Dermis microvascular lymphatic vessel endothelial cell (primary cell): Measurements from ENCODE around the gene POTEH. TPM values are rescaled to one million over a fixed set of nuclear protein-coding genes. Genes with fewer than 3 reads are reported as not detected.
"Not testable (repeated sequence)": the region's sequence is repeated elsewhere in the genome, so short reads cannot be mapped to it uniquely, and the experiment has no call there.

Experiments
- DNase-seq, 2 donors: peaks; one replicate each; pipeline versions ENCODE4 v3.0.0 to v3.0.0-alpha.2; 2010; ENCODE audit warnings: low read depth in 2 of 2
- total RNA-seq: library from RNA; depleted of rRNA; stranded (reverse); fragments of >200 nt; gene quantifications from 2 replicates; pipeline ENCODE4 v1.2.1, GENCODE V29; 2014

Gene POTEH
- total RNA-seq = not detected in 2 replicates

DNA sequence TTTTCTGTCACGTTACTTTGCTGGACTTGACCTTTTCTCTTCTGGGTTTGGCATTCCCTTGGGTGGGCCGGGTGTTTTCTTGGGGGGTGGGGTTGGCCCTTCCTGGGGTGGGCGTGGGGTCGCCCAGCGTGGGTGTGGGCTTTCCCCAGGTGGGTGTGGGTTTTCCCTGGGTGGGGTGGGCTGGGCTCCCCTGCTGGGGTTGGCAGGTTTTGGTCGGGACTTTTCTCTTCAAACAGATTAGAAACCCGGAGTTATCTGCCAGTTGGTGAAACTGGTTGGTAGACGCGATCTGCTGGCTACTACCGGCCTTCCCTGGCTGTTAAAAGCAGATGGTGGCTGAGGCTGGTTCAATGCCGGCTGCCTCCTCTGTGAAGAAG is at the start of gene POTEH:
TSS of gene POTEH (plus strand) at position 278 of the 377 bp plus-strand sequence. CDS start at position 330, 52 bp downstream.
- DNase-seq = not testable (repeated sequence)

- DNase-seq = not testable (repeated sequence)
Measured at GRCh38 chr22:15642288-15642861, 47.5 kb upstream of the POTEH start.

DNA sequence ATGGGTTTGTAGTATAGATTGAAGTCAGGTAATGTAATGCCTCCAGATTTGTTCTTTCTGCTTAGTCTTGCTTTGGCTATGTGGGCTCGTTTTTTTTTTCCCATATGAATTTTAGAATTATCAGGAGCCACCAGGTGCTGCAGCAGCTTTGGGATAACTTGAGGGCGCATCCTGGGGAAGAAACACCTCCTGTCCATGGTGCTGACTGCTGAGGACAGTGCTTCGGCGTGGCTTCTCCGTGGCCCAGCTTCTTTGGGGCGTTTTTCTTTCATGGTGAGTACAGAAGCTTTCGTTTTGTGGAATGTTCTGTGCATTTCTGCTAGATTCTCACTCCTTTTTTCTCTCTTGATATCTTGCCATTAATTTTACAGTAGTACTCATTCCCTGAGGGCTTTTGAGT is 37.9 kb upstream of the POTEH start:
- DNase-seq = not testable (repeated sequence)

- DNase-seq = not testable (repeated sequence)
Measured at GRCh38 chr22:15652738-15653137, 37.1 kb upstream of the POTEH start.

GRCh38 chr22:15653241-15653640 is 36.6 kb upstream of the POTEH start:
- not testable (repeated sequence) for DNase-seq

DNA sequence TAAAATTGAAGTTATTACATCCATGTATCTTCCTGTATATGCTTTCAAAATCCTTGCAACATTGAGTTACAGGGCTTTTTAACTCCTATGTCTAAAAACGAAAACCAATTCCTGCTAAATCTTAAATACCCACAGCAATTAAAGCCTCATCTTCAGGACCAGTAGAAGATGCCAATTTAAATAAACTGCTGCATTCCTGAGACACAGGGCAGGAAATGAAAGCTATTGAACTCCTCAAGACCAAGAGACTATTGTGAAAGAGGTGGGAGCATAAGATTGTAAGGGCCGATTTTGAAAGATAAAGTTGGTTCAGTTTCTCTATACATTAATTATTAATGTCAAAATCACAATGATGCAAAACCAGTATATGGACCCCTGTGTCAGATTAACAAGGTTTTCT is 28.7 kb upstream of the POTEH start:
- DNase-seq = not testable (repeated sequence)

GRCh38 chr22:15664682-15665081 is 25.1 kb upstream of the POTEH start:
- DNase-seq = not testable (repeated sequence)

- DNase-seq = not testable (repeated sequence)
Measured at GRCh38 chr22:15665478-15665877, 24.3 kb upstream of the POTEH start.

DNA sequence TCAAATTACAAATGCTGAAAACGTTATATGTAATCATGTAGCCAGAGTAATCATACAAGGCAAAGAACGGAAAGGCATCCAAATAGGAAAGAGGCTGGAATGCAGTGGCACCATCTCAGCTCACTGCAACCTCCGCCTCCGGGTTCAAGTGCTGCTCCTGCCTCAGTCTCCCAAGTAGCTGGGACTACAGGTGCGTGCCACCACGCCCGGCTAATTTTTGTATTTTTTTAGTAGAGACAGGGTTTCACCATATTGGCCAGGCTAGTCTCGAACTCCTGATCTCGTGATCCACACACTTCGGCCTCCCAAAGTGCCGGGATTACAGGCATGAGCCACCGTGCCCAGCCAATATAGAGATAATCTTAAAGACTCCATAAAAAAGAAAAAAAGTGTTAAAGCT is 20.4 kb upstream of the POTEH start:
- not testable (repeated sequence) for DNase-seq

DNA sequence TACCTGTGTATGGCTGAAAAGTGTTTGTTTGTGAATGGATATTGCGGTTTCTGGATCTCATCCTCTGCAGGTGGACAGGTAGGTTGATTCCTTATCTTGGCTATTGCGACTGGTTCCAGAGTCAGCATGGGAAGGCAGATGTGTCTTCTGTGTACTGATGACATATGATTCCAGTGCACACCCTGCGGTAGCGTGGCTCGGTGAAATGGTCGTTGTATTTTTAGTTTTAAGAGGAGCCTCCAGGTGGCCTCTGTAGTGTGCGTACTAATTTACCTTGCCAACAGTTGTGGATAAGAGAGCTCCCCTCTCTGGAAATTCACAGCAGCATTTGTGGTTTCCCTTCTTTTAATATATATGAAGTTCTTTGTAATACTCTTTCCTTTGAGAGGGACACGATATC is 10.1 kb upstream of the POTEH start:
- not testable (repeated sequence) for DNase-seq

GRCh38 chr22:15684115-15684514 is 5.7 kb upstream of the POTEH start:
- DNase-seq = not testable (repeated sequence)

DNA sequence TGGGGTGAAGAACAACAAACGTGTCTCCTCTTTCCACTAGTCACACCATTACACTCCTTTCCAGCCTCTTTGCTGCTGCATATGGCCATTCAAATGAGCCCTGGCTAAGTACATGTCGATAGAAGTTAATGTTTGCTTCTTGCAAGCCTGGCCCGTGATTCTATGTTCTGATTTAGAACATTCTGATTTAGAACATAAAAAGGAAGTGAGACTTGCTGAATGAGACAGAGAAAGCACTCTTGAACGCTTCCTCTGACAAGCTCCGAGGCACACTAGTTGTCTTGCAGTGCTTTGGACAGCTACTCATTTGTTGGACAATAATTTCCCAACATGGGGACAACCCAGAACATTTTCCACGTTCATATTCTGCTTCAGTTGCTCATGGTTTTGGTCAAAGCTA is 5.1 kb upstream of the POTEH start:
- DNase-seq = not testable (repeated sequence)

DNA sequence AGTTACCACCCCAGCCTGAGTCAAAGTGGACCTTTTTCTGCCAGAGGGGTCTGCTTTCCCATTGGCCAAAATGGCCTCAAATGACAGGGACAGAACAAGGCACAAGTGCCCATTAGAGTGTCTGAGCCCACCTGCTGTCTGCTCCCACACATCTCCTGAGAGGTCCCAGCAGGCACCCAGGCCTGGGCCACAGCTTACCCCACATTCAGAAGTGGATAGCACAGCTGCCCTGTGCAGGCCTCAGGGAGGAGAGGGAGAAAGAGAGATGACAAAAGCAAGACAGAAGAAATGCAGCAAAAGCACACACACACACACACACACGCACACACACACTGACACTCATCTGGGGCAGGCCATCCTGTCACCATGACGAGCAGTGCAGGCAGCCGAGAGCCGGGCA is 4.2 kb upstream of the POTEH start:
- DNase-seq = not testable (repeated sequence)

GRCh38 chr22:15687086-15687485 is 2.7 kb upstream of the POTEH start:
- not testable (repeated sequence) for DNase-seq

DNA sequence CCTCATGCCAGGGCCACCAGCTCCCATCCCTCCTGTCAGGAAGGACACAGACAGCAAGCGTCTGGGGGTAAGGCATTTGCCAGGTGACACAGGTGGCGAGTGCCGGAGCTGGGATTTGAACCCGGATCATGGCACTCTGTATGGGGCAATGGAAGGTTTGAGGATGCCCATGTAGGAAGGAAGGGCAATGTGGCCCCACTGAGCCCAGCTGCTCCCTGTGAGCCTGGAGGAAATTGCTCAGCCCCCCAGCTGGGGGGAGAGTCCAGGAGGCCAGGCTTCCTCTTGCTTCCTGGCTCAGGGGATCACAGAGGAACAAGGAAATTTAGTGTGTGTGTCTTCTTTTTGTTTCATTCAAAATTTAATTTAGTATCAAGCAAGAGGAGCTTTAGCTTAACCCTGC is 2.1 kb upstream of the POTEH start:
- DNase-seq = not testable (repeated sequence)

DNA sequence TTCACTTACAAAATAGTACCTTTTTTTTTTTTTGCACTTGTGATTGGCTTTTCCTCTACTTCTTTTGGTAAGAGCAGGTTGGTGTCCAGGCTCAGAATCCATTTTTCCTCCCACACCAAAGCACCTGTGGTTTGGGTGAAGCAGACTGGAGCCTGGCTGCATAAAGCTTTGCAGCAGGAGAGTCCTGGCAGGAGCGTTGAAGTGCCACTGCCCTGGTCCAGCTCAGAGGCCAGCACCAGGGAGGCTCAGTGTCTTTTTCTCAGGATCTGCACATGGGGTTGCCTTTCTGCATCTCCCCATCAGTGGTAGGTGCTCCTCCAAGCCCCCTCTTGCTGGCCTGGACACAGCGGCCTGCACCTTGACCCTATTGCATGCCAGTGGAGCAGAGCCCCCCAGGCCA is 1.7 kb upstream of the POTEH start:
- not testable (repeated sequence) for DNase-seq

GRCh38 chr22:15689012-15689748 is 646 bp upstream of the POTEH start:
- DNase-seq = not testable (repeated sequence)

DNA sequence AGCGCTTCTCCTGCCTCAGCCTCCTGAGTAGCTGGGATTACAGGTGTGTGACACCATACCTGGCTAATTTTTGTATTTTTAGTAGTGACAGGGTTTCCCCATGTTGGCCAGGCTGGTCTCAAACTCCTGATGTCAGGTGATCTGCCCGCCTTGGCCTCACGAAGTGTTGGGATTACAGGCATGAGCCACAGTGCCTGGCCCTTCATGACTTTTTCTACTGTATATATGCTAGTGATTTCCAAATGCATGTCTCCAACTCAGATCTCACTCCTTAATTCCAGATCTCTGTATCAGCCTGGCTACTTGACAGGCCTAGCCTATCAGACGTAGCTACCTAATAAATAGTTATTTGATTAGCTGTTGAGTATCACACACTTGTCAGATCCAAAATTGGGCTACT is 23.8 kb downstream of the POTEH start:
- not testable (repeated sequence) for DNase-seq

DNA sequence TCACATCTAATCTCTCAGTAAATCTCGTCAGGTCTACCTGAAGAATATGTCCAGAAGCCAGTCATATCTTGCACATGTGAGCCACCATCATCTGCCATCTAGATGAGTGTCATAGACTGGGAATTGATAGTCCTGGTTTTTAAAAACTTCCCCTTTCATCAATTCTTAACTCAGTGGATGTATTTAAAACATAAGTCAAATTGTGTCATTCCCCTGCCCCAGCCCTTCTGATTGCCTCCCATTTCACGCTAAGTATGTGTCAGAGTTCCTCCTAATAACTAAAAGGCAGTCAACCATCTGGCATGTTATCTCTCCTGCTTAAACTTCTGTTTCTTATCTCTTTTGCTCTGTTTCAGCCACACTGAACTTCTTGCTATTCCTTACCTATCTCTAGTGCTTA is 24.3 kb downstream of the POTEH start:
- not testable (repeated sequence) for DNase-seq

GRCh38 chr22:15721884-15722283 is 32.1 kb downstream of the POTEH start:
- DNase-seq = not testable (repeated sequence)

GRCh38 chr22:15729209-15729917 is 39.5 kb downstream of the POTEH start:
- DNase-seq = not testable (repeated sequence)

GRCh38 chr22:15731023-15731422 is 41.2 kb downstream of the POTEH start:
- not testable (repeated sequence) for DNase-seq
